CD4-positive, alpha-beta T cell (primary cell): ENCODE results near the gene SAFB2. TPM values are rescaled to one million over a fixed set of nuclear protein-coding genes. Genes with fewer than 3 reads are reported as not detected.

Experiments
- ATAC-seq: fragments of 200-7000 bp; cut with Tn5 transposase; one replicate; pipeline ENCODE4 v1.10.0; 2022; ENCODE audit warnings: mild to moderate bottlenecking; ENCODE audit not compliant: poor library complexity
- CTCF ChIA-PET: fragments of 350-600 bp; sonication (Branson Sonifier 250); formaldehyde crosslinking; loops from one replicate; lab custom pipeline; 2021; ENCODE audit warnings: antibody characterized with exemption, inconsistent platforms; lab: Charles Lee
- POLR2A ChIA-PET: fragments of 350-600 bp; sonication (Branson Sonifier 250); formaldehyde crosslinking; loops from one replicate; lab custom pipeline; 2021; ENCODE audit warnings: antibody characterized with exemption, inconsistent platforms; lab: Charles Lee
- DNase-seq, 14 experiments: peaks; one replicate each; pipeline ENCODE4 v3.0.0-alpha.2; 2013 to 2020; ENCODE audit warnings: mixed read lengths in 2 of 14
- H3K27ac ChIP-seq, 2 donors: one replicate each; pipeline versions ENCODE4 v1.5.1 to v1.7.0; 2013; ENCODE audit warnings: low read length in 2 of 2, low read depth in 1 of 2, mild to moderate bottlenecking in 1 of 2
- H3K27me3 ChIP-seq, 2 experiments: 1 replicate in 1 of 2; 2 replicates in 1 of 2; pipeline versions ENCODE4 v1.6.1 to v1.7.0; 2013; ENCODE audit warnings: low read length in 2 of 2, control low read depth in 1 of 2, mild to moderate bottlenecking in 1 of 2, moderate library complexity in 1 of 2; ENCODE audit not compliant: insufficient read depth in 2 of 2, control insufficient read depth in 1 of 2
- H3K36me3 ChIP-seq: one replicate; pipeline ENCODE4 v1.6.1; 2013; ENCODE audit warnings: low read length, control low read depth; ENCODE audit not compliant: insufficient read depth
- H3K4me1 ChIP-seq: one replicate; pipeline ENCODE4 v1.6.1; 2013; ENCODE audit warnings: low read length, control low read depth; ENCODE audit not compliant: insufficient read depth
- H3K4me3 ChIP-seq: one replicate; pipeline ENCODE4 v1.5.1; 2013; ENCODE audit warnings: mild to moderate bottlenecking, low read length, moderate library complexity
- H3K9me3 ChIP-seq, 2 experiments: 1 replicate in 1 of 2; 2 replicates in 1 of 2; pipeline versions ENCODE4 v1.6.1 to v1.7.0; 2013; ENCODE audit warnings: low read length in 2 of 2, mild to moderate bottlenecking in 2 of 2, control low read depth in 1 of 2, moderate library complexity in 1 of 2; ENCODE audit not compliant: control insufficient read depth in 1 of 2, insufficient read depth in 1 of 2
- H3K27ac Mint-ChIP-seq: one replicate; pipeline ENCODE4 v1.8.0; 2020; ENCODE audit warnings: mixed read lengths
- H3K27me3 Mint-ChIP-seq: one replicate; pipeline ENCODE4 v1.8.0; 2021; ENCODE audit warnings: mixed read lengths
- H3K36me3 Mint-ChIP-seq: one replicate; pipeline ENCODE4 v1.8.0; 2021; ENCODE audit warnings: low read depth, mixed read lengths
- H3K4me1 Mint-ChIP-seq: one replicate; pipeline ENCODE4 v1.8.0; 2021; ENCODE audit warnings: low read depth, mixed read lengths
- H3K4me3 Mint-ChIP-seq: one replicate; pipeline ENCODE4 v1.8.0; 2020; ENCODE audit warnings: mild to moderate bottlenecking, mixed read lengths
- H3K9me3 Mint-ChIP-seq: one replicate; pipeline ENCODE4 v1.8.0; 2020; ENCODE audit warnings: mixed read lengths
- intact Hi-C, 2 experiments: fragments of 100-400 bp; cut with DNase I in 1 of 2; cut with micrococcal nuclease in 1 of 2; formaldehyde crosslinking; loops; one replicate each; pipeline versions ENCODE4 v1.15.1 to v1.9.0; 2023 to 2025; cut with DNase I, micrococcal nuclease
- total RNA-seq, 174 experiments: library from RNA in 2 of 174; stranded (reverse) in 2 of 174; gene quantifications; one replicate each; pipeline ENCODE4 v1.2.3 and lab custom pipeline; 2021 to 2026
- TF ChIP-seq, protein P1 (sequence below): fragments of 200-600 bp; IDR thresholded peaks from one replicate; pipeline ENCODE4 v1.8.0; 2022; ENCODE audit warnings: antibody characterized with exemption, mild to moderate bottlenecking

Gene SAFB2
- total RNA-seq, 2 experiments from 2014 or later, result 238 to 246 TPM

DNA sequence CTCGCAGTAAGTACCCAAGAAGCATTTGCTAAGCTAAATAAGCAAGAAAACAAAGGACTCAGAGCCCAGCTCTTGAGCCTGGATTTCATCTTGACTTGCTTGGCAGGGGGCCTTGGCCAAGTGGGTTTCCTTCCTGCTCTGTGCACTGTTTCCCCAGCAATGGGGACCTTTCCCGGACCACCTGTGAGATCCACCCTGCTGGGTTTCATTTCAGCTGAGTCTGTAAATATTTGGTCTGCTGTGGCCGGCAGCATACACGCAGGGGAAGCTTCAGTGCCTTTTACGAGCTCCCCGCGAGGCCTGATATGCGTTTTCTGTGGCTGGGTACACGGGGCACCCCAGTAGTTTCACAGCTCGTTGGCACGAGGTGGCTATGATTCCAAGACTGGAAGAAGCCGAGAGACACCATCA, 42.4 kb downstream of the SAFB2 start:
- Mint-ChIP-seq H3K27me3 (no peaks in the 10 kb centered on the region), H3K4me1 (peaks cover 10% of the 10 kb centered on the region), H3K36me3 (peaks cover 13% of the 10 kb centered on the region), H3K27ac (no peak overlapping the region), H3K4me3 (no peak overlapping the region), H3K9me3 (no peaks in the 10 kb centered on the region)
- no peak overlapping the region for H3K4me3 ChIP-seq
- no peak overlapping the region for H3K27ac ChIP-seq
- ATAC-seq (no peak), DNase-seq (no peak)
- H3K27me3 ChIP-seq, result no peaks in the 10 kb centered on the region
- H3K4me1 ChIP-seq, result peaks cover 11% of the 10 kb centered on the region
- POLR2A ChIA-PET, result no interaction called here
- no peaks in the 10 kb centered on the region for H3K9me3 ChIP-seq
- intact Hi-C loops, result no loop called here
- peaks cover 12% of the 10 kb centered on the region for H3K36me3 ChIP-seq
- TF ChIP-seq, protein P1, sequence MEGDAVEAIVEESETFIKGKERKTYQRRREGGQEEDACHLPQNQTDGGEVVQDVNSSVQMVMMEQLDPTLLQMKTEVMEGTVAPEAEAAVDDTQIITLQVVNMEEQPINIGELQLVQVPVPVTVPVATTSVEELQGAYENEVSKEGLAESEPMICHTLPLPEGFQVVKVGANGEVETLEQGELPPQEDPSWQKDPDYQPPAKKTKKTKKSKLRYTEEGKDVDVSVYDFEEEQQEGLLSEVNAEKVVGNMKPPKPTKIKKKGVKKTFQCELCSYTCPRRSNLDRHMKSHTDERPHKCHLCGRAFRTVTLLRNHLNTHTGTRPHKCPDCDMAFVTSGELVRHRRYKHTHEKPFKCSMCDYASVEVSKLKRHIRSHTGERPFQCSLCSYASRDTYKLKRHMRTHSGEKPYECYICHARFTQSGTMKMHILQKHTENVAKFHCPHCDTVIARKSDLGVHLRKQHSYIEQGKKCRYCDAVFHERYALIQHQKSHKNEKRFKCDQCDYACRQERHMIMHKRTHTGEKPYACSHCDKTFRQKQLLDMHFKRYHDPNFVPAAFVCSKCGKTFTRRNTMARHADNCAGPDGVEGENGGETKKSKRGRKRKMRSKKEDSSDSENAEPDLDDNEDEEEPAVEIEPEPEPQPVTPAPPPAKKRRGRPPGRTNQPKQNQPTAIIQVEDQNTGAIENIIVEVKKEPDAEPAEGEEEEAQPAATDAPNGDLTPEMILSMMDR, result no peak
- CTCF ChIA-PET, result no interaction called here

DNA sequence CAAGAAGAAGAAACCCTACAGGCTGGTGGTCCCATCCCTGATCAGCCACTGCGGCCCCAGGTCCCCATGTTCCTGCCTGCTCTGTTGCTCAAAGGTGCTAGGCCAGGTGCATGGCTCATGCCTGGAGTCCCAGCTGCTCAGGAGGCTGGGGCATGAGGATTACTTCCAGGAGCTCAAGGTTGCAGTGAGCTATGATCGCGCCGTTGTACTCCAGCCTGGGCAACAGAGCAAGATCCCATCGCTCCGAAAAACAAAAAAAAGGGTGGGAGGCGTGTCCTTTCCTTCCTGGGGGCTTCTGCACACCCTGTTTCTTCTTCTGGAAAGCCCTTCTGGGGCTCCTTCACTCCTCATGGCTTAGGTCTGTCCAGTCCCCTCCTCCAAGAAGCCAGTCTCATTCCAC, 42.9 kb downstream of the SAFB2 start:
- intact Hi-C loops, result loop anchor here (2.0 kb wide), 1 partner anchor 531 kb away; no protein-coding TSS in a partner anchor
- H3K9me3 Mint-ChIP-seq, result no peaks in the 10 kb centered on the region
- POLR2A ChIA-PET, result no interaction called here

DNA sequence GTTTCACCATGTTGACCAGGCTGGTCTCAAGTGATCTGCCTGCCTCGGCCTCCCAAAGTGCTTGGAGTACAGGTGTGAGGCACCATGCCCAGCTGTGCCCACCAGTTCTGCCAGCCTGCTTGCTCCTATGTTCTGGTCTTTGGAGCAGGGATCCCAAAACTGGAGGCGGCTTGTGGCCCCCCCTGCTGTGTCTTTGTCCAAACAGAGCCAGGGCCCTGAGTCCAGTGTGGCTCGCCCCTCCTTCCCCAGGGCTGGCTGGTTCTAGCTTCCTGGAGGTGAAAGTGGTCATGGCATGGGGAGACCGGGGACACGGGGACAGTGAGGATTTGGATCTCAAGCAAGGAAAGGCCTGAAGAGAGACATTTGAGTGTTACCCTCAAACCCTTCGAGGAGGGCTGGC, 43.3 kb downstream of the SAFB2 start:
- Mint-ChIP-seq H3K36me3 (peaks cover 10% of the 10 kb centered on the region), H3K27ac (no peak overlapping the region), H3K9me3 (no peaks in the 10 kb centered on the region), H3K4me1 (peaks cover 10% of the 10 kb centered on the region), H3K4me3 (no peak overlapping the region), H3K27me3 (no peaks in the 10 kb centered on the region)
- Histone ChIP-seq H3K4me3 (no peak overlapping the region), H3K36me3 (peaks cover 11% of the 10 kb centered on the region), H3K27me3 (no peaks in the 10 kb centered on the region), H3K27ac (no peak overlapping the region), H3K9me3 (no peaks in the 10 kb centered on the region), H3K4me1 (peaks cover 10% of the 10 kb centered on the region)
- ATAC-seq, result no peak
- no peak for DNase-seq
- ChIA-PET CTCF (no interaction called here), POLR2A (no interaction called here)
- intact Hi-C loops, result loop anchor here (2.0 kb wide), 1 partner anchor 530 kb away; no protein-coding TSS in a partner anchor
- TF ChIP-seq, protein P1, result no peak

More for the DNA sequence above, 42.9 kb downstream of the SAFB2 start:
- Mint-ChIP-seq H3K27ac (no peak overlapping the region), H3K4me1 (peaks cover 10% of the 10 kb centered on the region), H3K4me3 (no peak overlapping the region), H3K36me3 (peaks cover 13% of the 10 kb centered on the region), H3K27me3 (no peaks in the 10 kb centered on the region)
- H3K9me3 ChIP-seq, result no peaks in the 10 kb centered on the region
- no peak for DNase-seq
- no peak overlapping the region for H3K27ac ChIP-seq
- peaks cover 11% of the 10 kb centered on the region for H3K36me3 ChIP-seq
- CTCF ChIA-PET, result no interaction called here
- no peak overlapping the region for H3K4me3 ChIP-seq
- TF ChIP-seq, protein P1, result no peak
- H3K27me3 ChIP-seq, result no peaks in the 10 kb centered on the region
- peaks cover 10% of the 10 kb centered on the region for H3K4me1 ChIP-seq
- ATAC-seq, result no peak
